ENCODE measurements around the gene SDK1. TPM values are rescaled to one million over a fixed set of nuclear protein-coding genes. Genes with fewer than 3 reads are reported as not detected.

The SDK1 gene
- total RNA-seq, 4 donors from 2014 or later: 2.0 to 9.3 (median 3.8) TPM

GRCh38 chr7:4184653-4185052 is 883.6 kb downstream of the SDK1 start:
- DNase-seq: no peak
- no peak overlapping the region for H3K4me3 ChIP-seq
- TF ChIP-seq POLR2A (IDR thresholded peaks at IDR 0.05) (no peak), CTCF (IDR thresholded peaks at IDR 0.05) (no peak)
- no peaks in the 10 kb centered on the region for H3K27me3 ChIP-seq
- WGBS, 2 donors: 77 to 91% methylated on average over 3 to 4 of the region's 4 CpGs
- H3K9me3 ChIP-seq: no peaks in the 10 kb centered on the region
- intact Hi-C loops (cut with DNase I): no loop called here
- H3K4me1 ChIP-seq: peaks cover 0 to 42% (median 13%) of the 10 kb centered on the region in 3 donors
- no peak overlapping the region for H3K27ac ChIP-seq
- H3K36me3 ChIP-seq: no peaks in the 10 kb centered on the region

GRCh38 chr7:4185136-4185535 is 884.1 kb downstream of the SDK1 start:
- intact Hi-C loops (cut with DNase I): no loop called here
- H3K27ac ChIP-seq: peak overlapping the region in 1 of 4 donors; percentile 13
- no peak overlapping the region for H3K4me3 ChIP-seq

GRCh38 chr7:4185721-4186512 is 884.9 kb downstream of the SDK1 start:
- no peak for TF ChIP-seq POLR2A (IDR thresholded peaks at IDR 0.05)
- no peak for TF ChIP-seq CTCF (IDR thresholded peaks at IDR 0.05)
- DNase-seq: no peak
- H3K27me3 ChIP-seq: no peaks in the 10 kb centered on the region
- 61 to 75% methylated on average over 4 to 14 of the region's 15 CpGs for WGBS, 2 donors
- no peak overlapping the region for H3K4me3 ChIP-seq
- intact Hi-C loops (cut with DNase I): no loop called here
- H3K27ac ChIP-seq: peak overlapping the region in 1 of 4 donors; percentile 13
- no peaks in the 10 kb centered on the region for H3K9me3 ChIP-seq
- H3K36me3 ChIP-seq: no peaks in the 10 kb centered on the region
- peaks cover 0 to 53% (median 15%) of the 10 kb centered on the region in 3 donors for H3K4me1 ChIP-seq

More at GRCh38 chr7:4185136-4185535, 884.1 kb downstream of the SDK1 start:
- WGBS, 2 donors: 96 to 100% methylated on average over 1 to 3 of the region's 6 CpGs
- TF ChIP-seq POLR2A (IDR thresholded peaks at IDR 0.05): no peak
- no peaks in the 10 kb centered on the region for H3K9me3 ChIP-seq
- peaks cover 0 to 45% (median 15%) of the 10 kb centered on the region in 3 donors for H3K4me1 ChIP-seq
- DNase-seq: no peak
- H3K27me3 ChIP-seq: no peaks in the 10 kb centered on the region
- H3K36me3 ChIP-seq: no peaks in the 10 kb centered on the region

DNA sequence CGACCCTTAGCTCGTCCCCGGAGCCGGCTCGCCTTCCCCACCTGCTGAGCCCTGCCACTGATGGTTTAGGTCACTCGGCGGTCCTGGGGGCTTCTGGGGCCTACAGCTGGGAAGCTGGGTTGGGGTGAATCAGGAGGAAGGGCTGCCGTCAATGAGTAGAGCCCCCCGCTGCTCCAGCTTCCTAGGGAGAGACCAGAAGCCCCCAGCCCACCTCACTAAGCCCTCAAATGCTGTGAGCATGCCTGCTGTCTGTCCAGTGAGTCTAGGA is 885.4 kb downstream of the SDK1 start:
- H3K27me3 ChIP-seq: no peaks in the 10 kb centered on the region
- H3K27ac ChIP-seq: no peak overlapping the region
- intact Hi-C loops (cut with DNase I): no loop called here
- no peaks in the 10 kb centered on the region for H3K36me3 ChIP-seq
- TF ChIP-seq POLR2A (IDR thresholded peaks at IDR 0.05) (no peak), CTCF (IDR thresholded peaks at IDR 0.05) (no peak)
- H3K4me1 ChIP-seq: peaks cover 0 to 58% (median 17%) of the 10 kb centered on the region in 3 donors
- DNase-seq: no peak
- 97% methylated on average over 6 of the region's 9 CpGs; no CpG with 5 or more reads in 1 of the 2 donors for WGBS, 2 donors
- no peak overlapping the region for H3K4me3 ChIP-seq
- no peaks in the 10 kb centered on the region for H3K9me3 ChIP-seq

GRCh38 chr7:4188651-4189050 is 887.6 kb downstream of the SDK1 start:
- intact Hi-C loops (cut with DNase I): no loop called here
- Histone ChIP-seq H3K27ac (peak overlapping the region in 2 of 4 donors; percentile 24 to 63), H3K9me3 (no peaks in the 10 kb centered on the region), H3K4me3 (no peak overlapping the region), H3K4me1 (peaks cover 0 to 60% (median 23%) of the 10 kb centered on the region in 3 donors), H3K27me3 (no peaks in the 10 kb centered on the region), H3K36me3 (no peaks in the 10 kb centered on the region)
- TF ChIP-seq CTCF (IDR thresholded peaks at IDR 0.05): no peak
- TF ChIP-seq POLR2A (IDR thresholded peaks at IDR 0.05): no peak
- no peak for DNase-seq
- 32 to 34% methylated on average over 3 of the region's 3 CpGs for WGBS, 2 donors
